H1 (cell line): ENCODE results near the gene C3orf22. TPM values are rescaled to one million over a fixed set of nuclear protein-coding genes. Genes with fewer than 3 reads are reported as not detected.

ENCODE experiments used
- CTCF ChIA-PET: fragments of 300-600 bp; sonication (Branson Sonifier 250); formaldehyde crosslinking; loops from one replicate; lab custom pipeline; 2021; ENCODE audit not compliant: partially characterized antibody; lab: Charles Lee
- POLR2A ChIA-PET: fragments of 300-600 bp; sonication (Branson Sonifier 250); formaldehyde crosslinking; loops from one replicate; lab custom pipeline; 2021; ENCODE audit warnings: inconsistent platforms; ENCODE audit not compliant: partially characterized antibody; lab: Charles Lee
- DNase-seq, 2 experiments: peaks; one replicate each; pipeline versions ENCODE4 v3.0.0 to v3.0.0-alpha.2; 2010 to 2022; ENCODE audit warnings: low spot score in 2 of 2, low read depth in 1 of 2, mixed read lengths in 1 of 2
- FAIRE-seq: peaks from 2 replicates; lab custom pipeline; 2011; peaks lifted over from hg19 to GRCh38; lab: Jason Lieb, UNC
- H2AFZ ChIP-seq: 2 replicates; pipeline ENCODE4 v1.8.1; 2012; ENCODE audit warnings: low read length, inconsistent platforms
- H2AK5ac ChIP-seq: 2 replicates; pipeline ENCODE4 v1.6.1; 2013; ENCODE audit warnings: low read depth, low read length
- H2BK120ac ChIP-seq: replicated peaks from 2 replicates; pipeline ENCODE3; 2013; ENCODE audit warnings: low read depth, low read length, inconsistent platforms
- H2BK12ac ChIP-seq: 2 replicates; pipeline ENCODE4 v1.6.1; 2013; ENCODE audit warnings: low read depth, low read length
- H2BK15ac ChIP-seq: 2 replicates; pipeline ENCODE4 v1.6.1; 2013; ENCODE audit warnings: low read length
- H2BK20ac ChIP-seq: 2 replicates; pipeline ENCODE4 v1.6.1; 2013; ENCODE audit warnings: low read length
- H2BK5ac ChIP-seq: 2 replicates; pipeline ENCODE4 v1.6.1; 2013; ENCODE audit warnings: low read depth, low read length
- H3K14ac ChIP-seq: 2 replicates; pipeline ENCODE4 v1.6.1; 2013; ENCODE audit warnings: inconsistent platforms; ENCODE audit not compliant: insufficient read length
- H3K18ac ChIP-seq: 2 replicates; pipeline ENCODE4 v1.6.1; 2013; ENCODE audit warnings: low read length; ENCODE audit errors: extremely low read depth
- H3K23ac ChIP-seq: 2 replicates; pipeline ENCODE4 v1.6.1; 2013; ENCODE audit warnings: inconsistent platforms; ENCODE audit not compliant: insufficient read length
- H3K23me2 ChIP-seq: 2 replicates; pipeline ENCODE4 v1.6.1; 2013; ENCODE audit warnings: low read depth, low read length
- H3K27ac ChIP-seq: 2 replicates; pipeline ENCODE4 v1.6.1; 2011; ENCODE audit warnings: low read depth, low read length, inconsistent platforms
- H3K27me3 ChIP-seq, 4 experiments: replicated peaks in 1 of 4; 1 replicate in 1 of 4; 2 replicates in 3 of 4; pipeline versions ENCODE4 v1.6.1 to v1.8.1; 2011 to 2013; ENCODE audit warnings: low read length in 3 of 4, mild to moderate bottlenecking in 3 of 4, inconsistent platforms in 2 of 4, mixed read lengths in 2 of 4, moderate library complexity in 1 of 4; ENCODE audit not compliant: control insufficient read depth in 3 of 4, insufficient read depth in 3 of 4; ENCODE audit errors: extremely low read depth in 1 of 4
- H3K36me3 ChIP-seq, 4 experiments: 2 replicates each; pipeline versions ENCODE4 v1.6.1 to v1.8.1; 2011 to 2013; ENCODE audit warnings: mild to moderate bottlenecking in 4 of 4, low read length in 3 of 4, moderate library complexity in 2 of 4, control low read depth in 1 of 4, inconsistent platforms in 1 of 4; ENCODE audit not compliant: insufficient read depth in 4 of 4, control insufficient read depth in 2 of 4
- H3K4ac ChIP-seq: replicated peaks from 2 replicates; pipeline ENCODE3; 2013; ENCODE audit warnings: low read length, low read depth, mixed read lengths, inconsistent platforms; ENCODE audit not compliant: insufficient read length
- H3K4me1 ChIP-seq, 4 experiments: replicated peaks in 1 of 4; 1 replicate in 1 of 4; 2 replicates in 3 of 4; pipeline versions ENCODE4 v1.6.1 to v1.8.1; 2011 to 2013; ENCODE audit warnings: low read length in 3 of 4, inconsistent platforms in 2 of 4, mixed read lengths in 1 of 4; ENCODE audit not compliant: insufficient read depth in 4 of 4, control insufficient read depth in 3 of 4
- H3K4me2 ChIP-seq, 2 experiments: 2 replicates each; pipeline versions ENCODE4 v1.6.1 to v1.8.1; 2011 to 2013; ENCODE audit warnings: low read depth in 2 of 2, low read length in 2 of 2, control low read depth in 1 of 2, inconsistent platforms in 1 of 2, mild to moderate bottlenecking in 1 of 2; ENCODE audit not compliant: insufficient read depth in 1 of 2
- H3K4me3 ChIP-seq, 4 experiments: fragments of 200-600, 300-600 bp in 1 of 4; sonication (generic), shearing (Covaris generic), sonication (Bioruptor Twin) in 1 of 4; 2 replicates each; pipeline versions ENCODE4 v1.5.1 to v1.8.1; 2011 to 2016; ENCODE audit warnings: low read length in 4 of 4, low read depth in 3 of 4, control low read depth in 2 of 4, inconsistent platforms in 2 of 4, mild to moderate bottlenecking in 2 of 4, mixed read lengths in 1 of 4, moderate library complexity in 1 of 4; ENCODE audit not compliant: insufficient read depth in 2 of 4; ENCODE audit errors: extremely low read depth in 1 of 4
- H3K56ac ChIP-seq: replicated peaks from 2 replicates; pipeline ENCODE3; 2013; ENCODE audit warnings: low read depth, mild to moderate bottlenecking, mixed read lengths, low read length, inconsistent platforms; ENCODE audit not compliant: insufficient read length
- H3K79me1 ChIP-seq: 2 replicates; pipeline ENCODE4 v1.6.1; 2013; ENCODE audit warnings: low read depth, low read length, control low read depth
- H3K79me2 ChIP-seq, 2 experiments: 2 replicates each; pipeline versions ENCODE4 v1.6.1 to v1.8.1; 2012 to 2013; ENCODE audit warnings: low read length in 2 of 2, mild to moderate bottlenecking in 2 of 2, inconsistent platforms in 1 of 2; ENCODE audit not compliant: insufficient read depth in 2 of 2, control insufficient read depth in 1 of 2
- H3K9ac ChIP-seq, 4 experiments: replicated peaks in 1 of 4; 1 replicate in 1 of 4; 2 replicates in 3 of 4; pipeline versions ENCODE4 v1.6.1 to v1.8.1; 2011 to 2013; ENCODE audit warnings: low read depth in 3 of 4, low read length in 3 of 4, control low read depth in 2 of 4, mild to moderate bottlenecking in 2 of 4, moderate library complexity in 2 of 4, inconsistent platforms in 1 of 4; ENCODE audit errors: extremely low read depth in 1 of 4
- H3K9me3 ChIP-seq, 2 experiments: 2 replicates each; pipeline versions ENCODE4 v1.6.1 to v1.8.1; 2012 to 2013; ENCODE audit warnings: mild to moderate bottlenecking in 2 of 2, moderate library complexity in 2 of 2, control low read depth in 1 of 2, inconsistent platforms in 1 of 2, low read depth in 1 of 2, low read length in 1 of 2, mixed read lengths in 1 of 2; ENCODE audit not compliant: insufficient read depth in 2 of 2
- H4K20me1 ChIP-seq, 2 experiments: replicated peaks in 1 of 2; 2 replicates each; pipeline versions ENCODE3 to v1.8.1; 2011 to 2013; ENCODE audit warnings: inconsistent platforms in 2 of 2, low read length in 2 of 2, mild to moderate bottlenecking in 1 of 2; ENCODE audit not compliant: insufficient read depth in 2 of 2, control insufficient read depth in 1 of 2
- H4K5ac ChIP-seq: 2 replicates; pipeline ENCODE4 v1.6.1; 2013; ENCODE audit warnings: low read length, low read depth, mixed read lengths, inconsistent platforms; ENCODE audit not compliant: insufficient read length
- H4K8ac ChIP-seq: 2 replicates; pipeline ENCODE4 v1.8.0; 2013; ENCODE audit warnings: mild to moderate bottlenecking, moderate library complexity, low read length, inconsistent platforms; ENCODE audit not compliant: insufficient read depth; ENCODE audit errors: extremely low read depth
- H4K91ac ChIP-seq: replicated peaks from 2 replicates; pipeline ENCODE3; 2013; ENCODE audit warnings: low read length, mixed read lengths, inconsistent platforms; ENCODE audit not compliant: insufficient read length
- ASH2L ChIP-seq: fragments of 200-600, 300-600 bp; sonication (generic); IDR thresholded peaks from one replicate; pipeline ENCODE4 v1.7.1; 2017; ENCODE audit warnings: low read length
- ATF2 ChIP-seq: IDR thresholded peaks from 2 replicates; pipeline ENCODE4 v1.6.1; 2012; ENCODE audit warnings: low read length, inconsistent platforms
- BRCA1 ChIP-seq: IDR thresholded peaks from 2 replicates; pipeline ENCODE4 v1.6.1; 2012; ENCODE audit warnings: low read depth, low read length, improper control_type of control experiment
- CHD2 ChIP-seq: IDR thresholded peaks from 2 replicates; pipeline ENCODE4 v1.6.1; 2012; ENCODE audit warnings: low read length, improper control_type of control experiment
- CREB1 ChIP-seq: IDR thresholded peaks from 2 replicates; pipeline ENCODE4 v1.6.1; 2012; ENCODE audit warnings: inconsistent platforms
- EP300 ChIP-seq, 2 experiments: IDR thresholded peaks; 1 replicate in 1 of 2; 2 replicates in 1 of 2; pipeline ENCODE4 v1.6.1; 2011 to 2012; ENCODE audit warnings: low read depth in 2 of 2, low read length in 2 of 2, mild to moderate bottlenecking in 2 of 2, borderline replicate concordance in 1 of 2, inconsistent platforms in 1 of 2, moderate library complexity in 1 of 2
- EZH2 ChIP-seq: fragments of 200-600 bp; sonication (generic); IDR thresholded peaks from 2 replicates; pipeline ENCODE4 v1.7.1; 2012; ENCODE audit warnings: low read depth, mild to moderate bottlenecking, moderate library complexity, low read length, inconsistent platforms; ENCODE audit not compliant: severe bottlenecking
- KDM5A ChIP-seq: fragments of 200-600 bp; IDR thresholded peaks from 2 replicates; pipeline ENCODE4 v1.7.1; 2012; ENCODE audit warnings: mild to moderate bottlenecking, low read length, inconsistent platforms, mixed read lengths
- NRF1 ChIP-seq: IDR thresholded peaks from 2 replicates; pipeline ENCODE4 v1.6.1; 2011; ENCODE audit warnings: mild to moderate bottlenecking, low read depth, low read length, improper control_type of control experiment
- RNF2 ChIP-seq: fragments of 200-900, 300-1000 bp; sonication (generic); IDR thresholded peaks from 2 replicates; pipeline ENCODE4 v1.7.1; 2016; ENCODE audit warnings: borderline replicate concordance, low read depth, mild to moderate bottlenecking, antibody characterized with exemption, low read length; ENCODE audit not compliant: poor library complexity, severe bottlenecking; ENCODE audit errors: missing control alignments
- SRF ChIP-seq: IDR thresholded peaks from 2 replicates; pipeline ENCODE4 v1.6.1; 2011; ENCODE audit warnings: mild to moderate bottlenecking, low read depth, low read length, moderate library complexity
- SUZ12 ChIP-seq: fragments of 200-600 bp; sonication (generic); IDR thresholded peaks from 2 replicates; pipeline ENCODE4 v1.6.1; 2012; ENCODE audit warnings: mild to moderate bottlenecking, inconsistent platforms, low read length, moderate library complexity, mixed read lengths
- YY1 ChIP-seq: IDR thresholded peaks from 2 replicates; pipeline ENCODE4 v1.6.1; 2011; ENCODE audit warnings: low read depth, mild to moderate bottlenecking, low read length
- ZNF274 ChIP-seq: IDR thresholded peaks from 2 replicates; pipeline ENCODE4 v1.7.0; 2012; ENCODE audit warnings: low read length, borderline replicate concordance; ENCODE audit errors: extremely low read depth
- polyA plus RNA-seq, 7 experiments: library from polyadenylated mRNA; depleted of rRNA in 3 of 7; stranded (reverse) in 5 of 7; unstranded in 2 of 7; fragments of >200 nt in 5 of 7; fragments of 200-250 nt in 2 of 7; gene quantifications; 1 replicate in 5 of 7; 2 replicates in 1 of 7; 4 replicates in 1 of 7; pipeline versions ENCODE4 v1.2.1 to v1.2.3, GENCODE V29; 2011 to 2013; ENCODE audit warnings: missing spikeins in 2 of 7, mixed read lengths in 2 of 7
- total RNA-seq: library from RNA; stranded (reverse); fragmentation: NEBNext Ultra II Directional; extraction: Animal tissue kit (Norgen Biotek cat#: 25700); gene quantifications from 2 replicates; pipeline ENCODE4 v1.2.1, GENCODE V29; 2021

Gene C3orf22
- total and polyA plus RNA-seq, 2 of the 8 experiments (the other 6 are each of a cell fraction or from before 2014, with no cell fraction given), result not detected

GRCh38 chr3:126535636-126536035 lies 23.1 kb downstream of the C3orf22 start:
- H3K23ac ChIP-seq, result no peak overlapping the region
- DNase-seq (no peak), FAIRE-seq (no peak)
- CTCF ChIA-PET, result interaction anchor here (1.1 to 1.4 kb wide), 3 partner anchors 14 to 124 kb away, joined by 3 to 4 read pairs (median 4); no protein-coding TSS in a partner anchor
- H3K9ac ChIP-seq, result no peak overlapping the region
- no peaks in the 10 kb centered on the region for H3K79me1 ChIP-seq
- H4K5ac ChIP-seq, result no peak overlapping the region
- no peak overlapping the region for H2BK5ac ChIP-seq
- no peak overlapping the region for H2BK120ac ChIP-seq
- no peaks in the 10 kb centered on the region for H3K4me1 ChIP-seq
- H3K9me3 ChIP-seq, result no peaks in the 10 kb centered on the region
- POLR2A ChIA-PET, result interaction anchor here (1.0 kb wide), 1 partner anchor 11 kb away, joined by 3 read pairs; no protein-coding TSS in a partner anchor
- H3K79me2 ChIP-seq, result no peaks in the 10 kb centered on the region
- H3K56ac ChIP-seq, result no peak overlapping the region
- no peak overlapping the region for H2BK12ac ChIP-seq
- peaks cover 0 to 5% of the 10 kb centered on the region in 2 experiments for H4K20me1 ChIP-seq
- H3K4me2 ChIP-seq, result no peak overlapping the region
- H3K18ac ChIP-seq, result no peak overlapping the region
- H3K27me3 ChIP-seq, result no peaks in the 10 kb centered on the region
- H3K23me2 ChIP-seq, result peaks cover 7% of the 10 kb centered on the region; the same call in 1 of the 2 replicates
- no peak overlapping the region for H4K91ac ChIP-seq
- H3K27ac ChIP-seq, result no peak overlapping the region
- no peak overlapping the region for H3K4ac ChIP-seq
- H3K4me3 ChIP-seq, result no peak overlapping the region
- H4K8ac ChIP-seq, result no peak overlapping the region
- no peaks in the 10 kb centered on the region for H3K36me3 ChIP-seq
- no peak overlapping the region for H2BK20ac ChIP-seq
- H2AFZ ChIP-seq, result no peak overlapping the region
- H2BK15ac ChIP-seq, result no peak overlapping the region
- no peak overlapping the region for H2AK5ac ChIP-seq
- H3K14ac ChIP-seq, result no peak overlapping the region
- TF ChIP-seq NRF1 (no peak), BRCA1 (no peak), KDM5A (no peak), RNF2 (no peak), EP300 (IDR thresholded peaks at IDR 0.05; ENCODE audit: borderline replicate concordance in 1 of 2, low read depth in 2 of 2, low read length in 2 of 2) (no peak), ZNF274 (no peak), EZH2 (no peak), CREB1 (no peak), CHD2 (no peak), SUZ12 (no peak), ATF2 (no peak), YY1 (no peak), ASH2L (no peak), SRF (no peak)
